Fibroblast of skin of back (primary cell): ENCODE results near the gene AKR1E2.

ENCODE experiments used
- DNase-seq: peaks from one replicate; pipeline ENCODE4 v3.0.0-alpha.2; 2013

The AKR1E2 gene

GRCh38 chr10:4846775-4847174 lies 20.8 kb downstream of the AKR1E2 start:
- DNase-seq, result no peak

GRCh38 chr10:4847561-4848355 lies 21.8 kb downstream of the AKR1E2 start:
- DNase-seq, result peak; percentile 83

DNA sequence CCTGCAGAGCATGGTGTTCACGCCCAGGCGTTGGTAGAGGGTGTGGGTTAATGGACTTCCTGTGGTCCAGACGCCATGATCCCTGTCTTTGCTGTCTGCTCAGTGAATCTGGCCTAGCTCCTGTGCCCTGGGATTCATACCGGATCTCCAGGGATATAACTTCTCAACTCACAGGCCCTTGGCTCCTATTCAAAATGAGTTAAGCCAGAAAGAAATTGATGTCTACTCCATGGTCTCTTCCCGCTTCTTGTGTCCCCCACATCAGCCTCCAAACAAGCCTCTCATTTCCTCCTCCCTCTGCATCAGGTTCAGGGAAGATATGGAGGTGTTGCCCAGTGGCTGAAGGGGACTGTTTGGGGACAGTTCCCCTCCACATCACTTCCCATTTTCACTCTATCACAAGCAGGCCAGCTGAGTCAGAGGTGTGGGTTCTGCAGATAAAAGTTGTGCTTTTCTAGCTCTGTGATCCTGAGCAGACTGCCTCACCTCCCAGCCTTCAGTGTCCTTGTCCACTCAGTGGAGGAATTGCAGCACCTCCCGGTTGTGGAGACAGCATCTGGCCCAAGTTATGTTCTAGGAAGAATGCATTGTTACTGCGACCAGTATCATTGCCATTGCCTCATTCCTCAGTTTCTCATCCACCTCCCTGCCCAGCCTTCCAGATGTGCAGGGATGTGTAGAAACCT lies 22.5 kb downstream of the AKR1E2 start:
- DNase-seq, result no peak

DNA sequence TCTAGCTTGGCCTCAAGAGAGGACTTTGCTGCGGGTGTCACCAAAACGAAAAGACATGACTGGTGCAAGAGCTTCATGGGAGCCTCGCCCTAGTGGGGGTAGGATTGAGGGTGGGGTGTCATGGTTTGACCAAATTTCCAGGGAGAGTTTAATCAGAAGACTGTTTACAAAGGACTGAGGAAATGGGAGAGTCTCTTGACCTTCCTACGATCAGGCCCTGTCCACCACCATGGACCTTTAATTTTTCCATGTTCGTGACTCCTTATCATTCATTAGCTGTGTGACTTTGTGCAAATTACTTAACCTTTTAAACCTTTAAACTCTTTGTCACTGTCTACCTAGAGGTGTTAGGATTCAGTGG lies 23.0 kb downstream of the AKR1E2 start:
- DNase-seq, result no peak

DNA sequence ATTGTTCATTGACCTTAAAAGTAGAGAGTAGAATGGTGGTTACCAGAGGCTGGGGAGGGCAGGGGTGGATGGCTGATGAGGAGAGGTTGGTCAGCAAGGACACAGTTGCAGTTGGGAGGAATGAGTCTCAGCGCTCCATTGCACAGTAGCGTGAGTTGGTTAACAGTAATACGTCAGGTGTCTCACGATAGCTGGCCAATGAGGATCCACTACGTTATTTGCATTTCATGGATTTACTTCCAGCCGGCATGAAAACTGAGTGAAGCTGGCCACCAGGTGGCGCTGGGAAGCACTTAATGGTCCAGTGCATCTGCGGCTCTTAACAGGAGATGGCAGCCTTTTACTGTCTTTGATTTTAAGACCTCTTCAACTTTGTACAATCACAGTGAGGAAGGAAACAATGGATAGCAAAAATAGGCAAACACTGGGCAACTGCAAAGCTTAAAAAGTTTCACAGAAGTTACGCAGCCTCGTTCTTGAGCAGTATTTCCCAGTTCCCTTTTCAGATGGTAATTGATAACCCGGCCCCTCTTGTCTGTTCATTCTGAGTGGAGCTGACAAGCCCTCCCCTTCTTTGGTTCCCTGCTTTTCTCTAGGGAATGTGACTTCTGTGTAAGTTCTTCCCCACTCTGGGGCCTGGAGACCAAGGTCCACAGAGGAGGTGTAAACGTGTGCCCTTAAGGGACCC lies 23.7 kb downstream of the AKR1E2 start:
- peak; percentile 86 for DNase-seq

DNA sequence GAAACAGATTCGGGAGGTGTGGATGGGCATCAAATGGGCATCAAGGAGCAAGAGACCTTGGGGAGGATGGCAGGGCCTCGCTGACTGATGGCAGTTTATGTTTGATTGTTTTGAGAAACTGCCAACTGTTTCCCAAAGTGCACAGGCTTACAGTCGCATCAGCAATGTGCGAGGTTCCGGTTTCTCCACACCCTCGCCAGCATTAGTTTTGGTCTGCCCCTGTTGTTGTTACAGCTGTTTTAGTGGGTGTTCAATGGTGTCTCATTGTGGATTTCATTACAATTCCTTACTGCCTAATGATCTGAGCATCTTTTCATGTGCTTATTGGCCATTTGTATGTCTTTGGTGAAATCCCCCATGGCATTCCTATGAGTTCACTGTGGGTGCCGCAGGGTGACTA lies 24.4 kb downstream of the AKR1E2 start:
- DNase-seq, result no peak

GRCh38 chr10:4851176-4851575 lies 25.2 kb downstream of the AKR1E2 start:
- DNase-seq, result no peak

- DNase-seq, result no peak
Measured at GRCh38 chr10:4851846-4852245, 25.8 kb downstream of the AKR1E2 start.

GRCh38 chr10:4865945-4866661 lies 40.1 kb downstream of the AKR1E2 start:
- no peak for DNase-seq

DNA sequence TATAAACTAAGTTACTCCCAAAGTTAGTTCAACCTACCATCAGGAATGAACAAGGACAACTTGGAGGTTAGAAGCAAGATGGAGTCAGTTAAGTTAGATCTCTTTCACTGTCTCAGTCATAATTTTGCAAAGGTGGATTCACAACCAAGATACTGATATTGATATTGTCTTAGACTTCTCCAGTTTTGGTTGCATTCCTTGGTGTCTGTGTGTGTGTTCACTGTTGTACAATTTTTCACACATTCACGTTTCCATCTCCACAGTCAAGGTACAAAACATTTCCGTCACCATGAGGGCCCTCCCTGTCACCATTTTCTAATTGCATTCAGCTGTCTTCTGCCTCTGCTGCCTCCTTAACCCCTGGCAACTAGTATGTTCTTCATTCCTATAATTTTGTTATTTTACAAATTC lies 41.1 kb downstream of the AKR1E2 start:
- no peak for DNase-seq

GRCh38 chr10:4867520-4868356 lies 41.7 kb downstream of the AKR1E2 start:
- no peak for DNase-seq

DNA sequence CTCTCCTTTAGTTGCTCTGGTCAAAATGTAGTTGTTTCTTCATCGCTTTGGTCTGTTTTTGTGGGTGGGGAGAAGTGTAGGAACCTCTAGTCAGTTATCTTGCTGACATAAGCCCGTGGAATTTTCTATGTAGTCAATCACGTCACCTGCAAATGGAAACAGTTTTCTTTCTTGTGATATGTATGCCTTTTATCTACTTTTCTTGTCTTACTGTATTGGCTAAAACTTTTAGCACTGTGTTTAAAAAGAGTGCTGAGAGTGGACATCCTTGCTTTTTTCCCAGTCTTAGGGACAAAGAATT lies 42.3 kb downstream of the AKR1E2 start:
- no peak for DNase-seq

- DNase-seq, result no peak
Measured at GRCh38 chr10:4882704-4883078, 56.7 kb downstream of the AKR1E2 start.

GRCh38 chr10:4883079-4883739 lies 57.2 kb downstream of the AKR1E2 start:
- DNase-seq, result no peak

- DNase-seq, result no peak
Measured at GRCh38 chr10:4885162-4885561, 59.2 kb downstream of the AKR1E2 start.

DNA sequence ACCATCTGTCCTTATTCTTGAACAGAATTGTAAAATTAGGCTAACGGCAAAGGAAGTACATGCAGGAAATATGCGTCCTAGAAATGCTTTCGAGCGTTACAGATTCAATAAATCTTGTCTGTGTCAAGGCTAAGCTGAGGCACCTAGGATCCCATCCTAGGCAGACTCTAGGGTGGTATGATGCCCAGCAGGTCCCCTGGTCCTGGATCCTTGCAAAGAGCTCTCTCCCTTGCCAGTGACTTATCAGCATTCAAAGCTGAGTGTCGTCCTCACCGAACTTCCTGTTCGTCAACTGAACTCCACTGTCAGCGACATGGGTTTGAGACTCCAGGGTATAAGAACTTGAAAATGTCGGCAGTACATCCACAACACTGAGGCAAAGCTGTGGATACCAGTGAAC lies 61.5 kb downstream of the AKR1E2 start:
- no peak for DNase-seq

GRCh38 chr10:4888236-4888635 lies 62.2 kb downstream of the AKR1E2 start:
- DNase-seq, result no peak

DNA sequence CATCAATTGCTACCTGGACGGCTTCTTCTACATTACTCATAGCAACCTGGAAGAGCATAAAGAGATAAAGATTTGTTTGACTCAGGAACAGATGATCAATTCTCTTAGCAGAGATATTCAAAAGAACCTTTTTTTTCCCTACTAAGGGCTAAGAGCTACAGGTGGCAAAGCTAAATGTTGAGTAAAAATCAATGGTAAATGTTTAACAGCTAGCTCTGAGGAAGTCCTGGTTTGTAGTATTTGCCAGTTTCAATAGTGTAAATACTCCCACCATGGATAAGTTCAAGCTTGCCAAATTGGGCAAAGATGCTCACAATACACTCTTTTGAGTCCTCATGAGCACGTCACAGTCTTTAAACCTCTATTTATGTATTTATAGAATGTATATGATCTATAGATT lies 64.0 kb downstream of the AKR1E2 start:
- no peak for DNase-seq

- no peak for DNase-seq
Measured at GRCh38 chr10:4892681-4893080, 66.7 kb downstream of the AKR1E2 start.

- no peak for DNase-seq
Measured at GRCh38 chr10:4894335-4894734, 68.3 kb downstream of the AKR1E2 start.
